Renal cortex interstitium (tissue), 15 donors: ENCODE measurements around the gene USP31. TPM values are rescaled to one million over a fixed set of nuclear protein-coding genes. Genes with fewer than 3 reads are reported as not detected.
A peak's percentile ranks its signal among the peaks of the same experiment; 100 is the strongest.

Experiments used
- DNase-seq, 11 donors: peaks; one replicate each; pipeline ENCODE4 v3.0.0-alpha.2; 2013; ENCODE audit warnings: low read depth in 9 of 11, low spot score in 4 of 11; ENCODE audit errors: extremely low read depth in 1 of 11
- long read RNA-seq, 16 experiments: transcript quantifications; one replicate each; lab custom pipeline, GENCODE V29; 2026
- polyA plus RNA-seq, 3 donors: library from polyadenylated mRNA; unstranded; fragments of 120-200 nt; gene quantifications; one replicate each; pipeline ENCODE4 v1.2.1, GENCODE V29; 2013; ENCODE audit not compliant: insufficient read length in 3 of 3

USP31 gene
- polyA plus RNA-seq, result 1 to 10 TPM; 6.4 to 7.7 (median 6.4) TPM
- long read RNA-seq, donor 1, result 0 reads
- long read RNA-seq, donor 2, partial matches to known transcripts, result 0 of 1 reads
- long read RNA-seq, donor 2, other reads (novel, unspliced or antisense), result 0 of 1 reads
- long read RNA-seq, donor 3, full-length matches to known transcripts, result 2 of 131 reads
- long read RNA-seq, donor 3, partial matches to known transcripts, result 115 of 131 reads
- long read RNA-seq, donor 3, other reads (novel, unspliced or antisense), result 14 of 131 reads
- long read RNA-seq, donor 4, result 0 reads
- long read RNA-seq, donor 5, result 0 reads
- long read RNA-seq, donor 6, full-length matches to known transcripts, result 1 of 1 reads
- long read RNA-seq, donor 6, partial matches to known transcripts, result 0 of 1 reads
- long read RNA-seq, donor 6, other reads (novel, unspliced or antisense), result 0 of 1 reads
- long read RNA-seq, donor 7, result 0 reads
- long read RNA-seq, donor 8, result 0 reads
- long read RNA-seq, donor 9, result 0 reads
- long read RNA-seq, donor 10, full-length matches to known transcripts, result 2 of 2 reads
- long read RNA-seq, donor 10, partial matches to known transcripts, result 0 of 2 reads
- long read RNA-seq, donor 10, other reads (novel, unspliced or antisense), result 0 of 2 reads
- long read RNA-seq, donor 11, full-length matches to known transcripts, result 1 of 1 reads
- long read RNA-seq, donor 11, partial matches to known transcripts, result 0 of 1 reads
- long read RNA-seq, donor 11, other reads (novel, unspliced or antisense), result 0 of 1 reads
- long read RNA-seq, donor 12, result 0 reads
- long read RNA-seq, donor 13, result 0 reads
- long read RNA-seq, donor 14, result 0 reads
- long read RNA-seq, donor 15, partial matches to known transcripts, result 0 of 1 reads
- long read RNA-seq, donor 15, other reads (novel, unspliced or antisense), result 0 of 1 reads
- long read RNA-seq, donor 16, result 0 reads

GRCh38 chr16:23149267-23149992 is at the start of gene USP31:
Gene USP31, minus strand, starts transcription at chr16:23149452. Its CDS starts 182 bp downstream, at chr16:23149270.
- DNase-seq, result peak; percentile 73 to 95 (median 89)

- DNase-seq, result no peak
These were observed 47.3 kb upstream of the USP31 start for GRCh38 chr16:23196539-23196938.

- no peak for DNase-seq
These were observed 46.2 kb upstream of the USP31 start for GRCh38 chr16:23195366-23195978.

GRCh38 chr16:23194497-23195221 is 45.4 kb upstream of the USP31 start:
- no peak for DNase-seq

GRCh38 chr16:23188911-23189310 is 39.7 kb upstream of the USP31 start:
- DNase-seq, result no peak

- no peak for DNase-seq
These were observed 38.1 kb upstream of the USP31 start for GRCh38 chr16:23187341-23187740.

GRCh38 chr16:23186171-23186570 is 36.9 kb upstream of the USP31 start:
- DNase-seq, result no peak

GRCh38 chr16:23185656-23186055 is 36.4 kb upstream of the USP31 start:
- no peak for DNase-seq

GRCh38 chr16:23183543-23183862 is 34.3 kb upstream of the USP31 start:
- DNase-seq, result no peak

GRCh38 chr16:23182679-23183542 is 33.7 kb upstream of the USP31 start, which contains the start of gene SCNN1G:
Gene SCNN1G, plus strand, starts transcription at chr16:23182745. Its CDS starts 3,527 bp downstream, at chr16:23186272.
- DNase-seq, result peak in 4 of 11 donors; percentile 12 to 42 (median 30)

GRCh38 chr16:23182206-23182678 is 33.0 kb upstream of the USP31 start:
- peak in 9 of 11 donors; percentile 41 to 70 (median 62) for DNase-seq

GRCh38 chr16:23181506-23181905 is 32.3 kb upstream of the USP31 start:
- DNase-seq, result no peak

GRCh38 chr16:23175651-23176050 is 26.4 kb upstream of the USP31 start:
- no peak for DNase-seq

GRCh38 chr16:23174622-23175021 is 25.4 kb upstream of the USP31 start:
- DNase-seq, result peak in 2 of 11 donors; percentile 18 to 21

- DNase-seq, result no peak
These were observed 23.7 kb upstream of the USP31 start for GRCh38 chr16:23172994-23173393.

- no peak for DNase-seq
These were observed 23.3 kb upstream of the USP31 start for GRCh38 chr16:23172583-23172982.

GRCh38 chr16:23164736-23165135 is 15.5 kb upstream of the USP31 start:
- DNase-seq, result no peak
